IMR-90 (cell line): ENCODE measurements around the gene ARHGEF4. TPM values are rescaled to one million over a fixed set of nuclear protein-coding genes. Genes with fewer than 3 reads are reported as not detected.

Experiments used
- ATAC-seq: fragments of 200-7000 bp; cut with Tn5 transposase; 2 replicates; pipeline ENCODE4 v1.9.1; 2020; ENCODE audit warnings: low read depth, mild to moderate bottlenecking, moderate library complexity
- BruUV-seq: library from RNA; stranded (reverse); fragments of 400-500 nt; replicated peaks from 2 replicates; lab custom pipeline; 2021; lab: Mats Ljungman, UMichigan
- CTCF ChIA-PET: fragments of 300-600 bp; formaldehyde crosslinking; extraction: SDS; loops from one replicate; lab custom pipeline; 2021; ENCODE audit warnings: antibody characterized with exemption; lab: Yijun Ruan, JAX
- POLR2A ChIA-PET: fragments of 300-600 bp; sonication (Branson Sonifier 250); formaldehyde crosslinking; loops from one replicate; lab custom pipeline; 2022; ENCODE audit warnings: antibody characterized with exemption; ENCODE audit not compliant: unreplicated experiment; lab: Charles Lee
- DNase-seq: peaks from one replicate; pipeline ENCODE4 v3.0.0; 2013
- H2AFZ ChIP-seq: replicated peaks from 2 replicates; pipeline ENCODE3; 2013; ENCODE audit warnings: low read length, mild to moderate bottlenecking; ENCODE audit not compliant: poor library complexity
- H2AK5ac ChIP-seq: 2 replicates; pipeline ENCODE4 v1.6.1; 2013; ENCODE audit warnings: low read depth, low read length, inconsistent platforms
- H2AK9ac ChIP-seq: replicated peaks from 2 replicates; pipeline ENCODE3; 2013; ENCODE audit warnings: mild to moderate bottlenecking, low read depth, low read length, moderate library complexity; ENCODE audit not compliant: poor library complexity
- H2BK120ac ChIP-seq: 2 replicates; pipeline ENCODE4 v1.6.1; 2013; ENCODE audit warnings: low read depth, low read length, inconsistent platforms
- H2BK15ac ChIP-seq: 3 replicates; pipeline ENCODE4 v1.6.1; 2013; ENCODE audit warnings: low read depth, low read length, inconsistent platforms
- H2BK20ac ChIP-seq: 2 replicates; pipeline ENCODE4 v1.6.1; 2013; ENCODE audit warnings: low read depth, mild to moderate bottlenecking, inconsistent platforms, low read length, moderate library complexity
- H2BK5ac ChIP-seq: 2 replicates; pipeline ENCODE4 v1.6.1; 2013; ENCODE audit warnings: mild to moderate bottlenecking, low read depth, low read length, inconsistent platforms; ENCODE audit not compliant: poor library complexity, severe bottlenecking
- H3K14ac ChIP-seq: replicated peaks from 2 replicates; pipeline ENCODE4 v1.6.1; 2013; ENCODE audit warnings: low read depth, low read length, inconsistent platforms
- H3K18ac ChIP-seq: 2 replicates; pipeline ENCODE4 v1.6.1; 2013; ENCODE audit warnings: low read depth, low read length, control low read depth
- H3K23ac ChIP-seq: 2 replicates; pipeline ENCODE4 v1.6.1; 2013; ENCODE audit warnings: low read depth, low read length, inconsistent platforms
- H3K27ac ChIP-seq: 2 replicates; pipeline ENCODE4 v1.5.1; 2013; ENCODE audit warnings: mild to moderate bottlenecking, control low read depth, low read length; ENCODE audit not compliant: insufficient read depth
- H3K27me3 ChIP-seq: 2 replicates; pipeline ENCODE4 v1.6.1; 2013; ENCODE audit warnings: low read length; ENCODE audit not compliant: control insufficient read depth, insufficient read depth
- H3K36me3 ChIP-seq: 2 replicates; pipeline ENCODE4 v1.6.1; 2013; ENCODE audit warnings: low read length, mixed read lengths; ENCODE audit not compliant: control insufficient read depth, insufficient read depth
- H3K4ac ChIP-seq: 2 replicates; pipeline ENCODE4 v1.6.1; 2013; ENCODE audit warnings: low read depth, low read length, inconsistent platforms
- H3K4me1 ChIP-seq: 2 replicates; pipeline ENCODE4 v1.6.1; 2013; ENCODE audit warnings: low read length, mixed read lengths; ENCODE audit not compliant: control insufficient read depth, insufficient read depth
- H3K4me2 ChIP-seq: 2 replicates; pipeline ENCODE4 v1.6.1; 2013; ENCODE audit warnings: low read depth, mild to moderate bottlenecking, control low read depth, low read length, moderate library complexity
- H3K4me3 ChIP-seq: 2 replicates; pipeline ENCODE4 v1.5.1; 2013; ENCODE audit warnings: low read depth, mild to moderate bottlenecking, control low read depth, low read length, moderate library complexity; ENCODE audit not compliant: insufficient read depth
- H3K56ac ChIP-seq: 2 replicates; pipeline ENCODE4 v1.6.1; 2013; ENCODE audit warnings: low read length, inconsistent platforms; ENCODE audit not compliant: insufficient read depth; ENCODE audit errors: extremely low read depth
- H3K79me1 ChIP-seq, 2 experiments: 2 replicates each; pipeline ENCODE4 v1.6.1; 2013; ENCODE audit warnings: low read length in 2 of 2, inconsistent platforms in 1 of 2, low read depth in 1 of 2
- H3K9ac ChIP-seq: 2 replicates; pipeline ENCODE4 v1.6.1; 2013; ENCODE audit warnings: low read depth, low read length, control low read depth
- H3K9me1 ChIP-seq: 2 replicates; pipeline ENCODE4 v1.6.1; 2013; ENCODE audit warnings: low read length, inconsistent platforms; ENCODE audit not compliant: insufficient read depth
- H3K9me3 ChIP-seq: 2 replicates; pipeline ENCODE4 v1.6.1; 2013; ENCODE audit warnings: low read length; ENCODE audit not compliant: control insufficient read depth, insufficient read depth
- H4K20me1 ChIP-seq: 2 replicates; pipeline ENCODE4 v1.6.1; 2013; ENCODE audit warnings: low read length, inconsistent platforms; ENCODE audit not compliant: insufficient read depth
- H4K5ac ChIP-seq: 2 replicates; pipeline ENCODE4 v1.6.1; 2013; ENCODE audit warnings: mild to moderate bottlenecking, low read depth, low read length, control low read depth
- H4K8ac ChIP-seq, 2 experiments: 2 replicates each; pipeline ENCODE4 v1.6.1; 2013; ENCODE audit warnings: low read depth in 2 of 2, low read length in 2 of 2, control low read depth in 1 of 2, inconsistent platforms in 1 of 2
- H4K91ac ChIP-seq: 2 replicates; pipeline ENCODE4 v1.6.1; 2013; ENCODE audit warnings: low read depth, low read length, inconsistent platforms; ENCODE audit not compliant: insufficient read depth
- POLR2A ChIP-seq: IDR thresholded peaks from 2 replicates; pipeline ENCODE4 v1.6.1; 2012; ENCODE audit warnings: mild to moderate bottlenecking, low read depth, low read length
- SMC3 ChIP-seq: fragments of 150-350 bp; IDR thresholded peaks from 2 replicates; pipeline ENCODE4 v1.6.1; 2016; ENCODE audit warnings: low read depth, mild to moderate bottlenecking, antibody characterized with exemption, low read length, moderate library complexity
- WGBS, 2 experiments: methylation state at CpG; one replicate each; pipeline versions ENCODE4 v1.1.5 to v1.1.7; 2013; ENCODE audit warnings: missing lambda C conversion rate in 2 of 2; ENCODE audit not compliant: insufficient read length in 1 of 2; ENCODE audit errors: extremely low coverage in 2 of 2; 5-methylcytosine and 5-hydroxymethylcytosine counted together
- dilution Hi-C: fragments of 300-500 bp; cut with HindIII; formaldehyde crosslinking; loops from one replicate; pipeline ENCODE4 v1.14.3; 2018; ENCODE audit warnings: low sequenced_read_pairs; ENCODE audit not compliant: unreplicated experiment
- in situ Hi-C: fragments of 300-500 bp; cut with MboI; formaldehyde crosslinking; loops from 3 replicates; pipeline ENCODE4 v1.14.3; 2019; ENCODE audit warnings: low sequenced_read_pairs, inconsistent platforms, mixed read lengths
- intact Hi-C: fragments of 100-400 bp; cut with micrococcal nuclease; formaldehyde crosslinking; loops from 2 replicates; pipeline ENCODE4 v1.10.0; 2022
- polyA plus RNA-seq, 3 experiments: library from polyadenylated mRNA; depleted of rRNA; stranded (reverse); fragments of >200 nt; gene quantifications; 2 replicates each; pipeline ENCODE4 v1.2.3, GENCODE V29; 2012; ENCODE audit warnings: low replicate concordance in 1 of 3
- total RNA-seq: library from RNA; depleted of rRNA; stranded (reverse); fragments of >200 nt; gene quantifications from 2 replicates; pipeline ENCODE4 v1.2.3, GENCODE V29; 2012

ARHGEF4 gene
- total and polyA plus RNA-seq, 2 of the 4 experiments (the other 2 are of a cell fraction): 2.7 to 5.0 TPM

- H3K9me1 ChIP-seq: no peaks in the 10 kb centered on the region
- H3K9ac ChIP-seq: no peak overlapping the region
- H2BK20ac ChIP-seq: no peak overlapping the region
- no peaks in the 10 kb centered on the region for H3K9me3 ChIP-seq
- no peak overlapping the region for H3K14ac ChIP-seq
- no peak overlapping the region for H3K4ac ChIP-seq
- no peak overlapping the region for H3K18ac ChIP-seq
- intact Hi-C loops: no loop called here
- DNase-seq (no peak), ATAC-seq (no peak)
- H3K56ac ChIP-seq: no peak overlapping the region
- WGBS, 2 experiments: no CpG with 5 or more reads among the region's 5 CpGs
- H4K91ac ChIP-seq: no peak overlapping the region
- H2AFZ ChIP-seq: no peak overlapping the region
- H2AK5ac ChIP-seq: no peak overlapping the region
- in situ Hi-C loops: no loop called here
- dilution Hi-C loops: no loop called here
- no peak overlapping the region for H4K5ac ChIP-seq
- no peak overlapping the region for H3K4me3 ChIP-seq
- no peak overlapping the region for H3K27ac ChIP-seq
- H3K27me3 ChIP-seq: no peaks in the 10 kb centered on the region; the same call in 1 of the 2 replicates
- CTCF ChIA-PET: no interaction called here
- H2BK15ac ChIP-seq: no peak overlapping the region
- no peak overlapping the region for H3K4me2 ChIP-seq
- H2AK9ac ChIP-seq: no peak overlapping the region
- TF ChIP-seq SMC3 (no peak), POLR2A (no peak)
- BruUV-seq: no TSS peak
- no peaks in the 10 kb centered on the region for H3K4me1 ChIP-seq
- no peak overlapping the region for H3K23ac ChIP-seq
- H4K20me1 ChIP-seq: no peaks in the 10 kb centered on the region
- H3K36me3 ChIP-seq: no peaks in the 10 kb centered on the region
- no peak overlapping the region for H2BK5ac ChIP-seq
- H3K79me1 ChIP-seq: no peaks in the 10 kb centered on the region
- H2BK120ac ChIP-seq: no peak overlapping the region
- POLR2A ChIA-PET: no interaction called here
- H4K8ac ChIP-seq: no peak overlapping the region
These were observed 23.0 kb upstream of the ARHGEF4 start for GRCh38 chr2:130813722-130814121.
